Subcutaneous adipose tissue (tissue), 4 donors: ENCODE data around the gene GSS. TPM values are rescaled to one million over a fixed set of nuclear protein-coding genes. Genes with fewer than 3 reads are reported as not detected.

Source experiments
- CTCF ChIP-seq: fragments of 450-650 bp; IDR thresholded peaks from one replicate; pipeline ENCODE4 v1.5.1; 2016; ENCODE audit warnings: low read depth, mild to moderate bottlenecking, control low read depth, antibody characterized with exemption, moderate library complexity
- total RNA-seq, 4 donors: library from RNA; depleted of rRNA; stranded (reverse); fragments of >200 nt; gene quantifications; one replicate each; pipeline ENCODE4 v1.1.0, GENCODE V29; 2016

GSS gene
- total RNA-seq, 4 donors from 2014 or later = 25.4 to 42.4 (median 30.0) TPM

GRCh38 chr20:34956751-34957472 is 1.3 kb upstream of the GSS start:
- TF ChIP-seq CTCF = no peak

- TF ChIP-seq CTCF = no peak
Measured at GRCh38 chr20:34956041-34956458, 444 bp upstream of the GSS start.

GRCh38 chr20:34954904-34955230 is 739 bp downstream of the GSS start:
- no peak for TF ChIP-seq CTCF

GRCh38 chr20:34953960-34954359 is 1.6 kb downstream of the GSS start:
- TF ChIP-seq CTCF = no peak

GRCh38 chr20:34952671-34953070 is 2.9 kb downstream of the GSS start:
- TF ChIP-seq CTCF = no peak

GRCh38 chr20:34951652-34952051 is 4.0 kb downstream of the GSS start:
- TF ChIP-seq CTCF = no peak

- no peak for TF ChIP-seq CTCF
Measured at GRCh38 chr20:34951252-34951651, 4.4 kb downstream of the GSS start.
